Gastroesophageal sphincter (tissue), 3 donors: ENCODE data around the gene SKOR1.

ENCODE experiments used
- EP300 ChIP-seq: sonication (generic); formaldehyde crosslinking; IDR thresholded peaks from one replicate; pipeline ENCODE4 v1.6.1; 2017; ENCODE audit warnings: antibody characterized with exemption, mild to moderate bottlenecking
- POLR2A ChIP-seq, 2 donors: fragments of 450-650 bp; IDR thresholded peaks; one replicate each; pipeline ENCODE4 v1.6.1; 2017; ENCODE audit warnings: antibody characterized with exemption in 2 of 2, mild to moderate bottlenecking in 2 of 2, moderate library complexity in 1 of 2
- TF ChIP-seq, protein P1 (sequence below), 4 experiments: fragments of 200-600 bp in 2 of 4; fragments of 450-650 bp in 2 of 4; sonication (generic) in 1 of 4; IDR thresholded peaks; one replicate each; pipeline ENCODE4 v1.5.1; 2017 to 2019; ENCODE audit warnings: antibody characterized with exemption in 4 of 4, mild to moderate bottlenecking in 2 of 4, moderate library complexity in 2 of 4

DNA sequence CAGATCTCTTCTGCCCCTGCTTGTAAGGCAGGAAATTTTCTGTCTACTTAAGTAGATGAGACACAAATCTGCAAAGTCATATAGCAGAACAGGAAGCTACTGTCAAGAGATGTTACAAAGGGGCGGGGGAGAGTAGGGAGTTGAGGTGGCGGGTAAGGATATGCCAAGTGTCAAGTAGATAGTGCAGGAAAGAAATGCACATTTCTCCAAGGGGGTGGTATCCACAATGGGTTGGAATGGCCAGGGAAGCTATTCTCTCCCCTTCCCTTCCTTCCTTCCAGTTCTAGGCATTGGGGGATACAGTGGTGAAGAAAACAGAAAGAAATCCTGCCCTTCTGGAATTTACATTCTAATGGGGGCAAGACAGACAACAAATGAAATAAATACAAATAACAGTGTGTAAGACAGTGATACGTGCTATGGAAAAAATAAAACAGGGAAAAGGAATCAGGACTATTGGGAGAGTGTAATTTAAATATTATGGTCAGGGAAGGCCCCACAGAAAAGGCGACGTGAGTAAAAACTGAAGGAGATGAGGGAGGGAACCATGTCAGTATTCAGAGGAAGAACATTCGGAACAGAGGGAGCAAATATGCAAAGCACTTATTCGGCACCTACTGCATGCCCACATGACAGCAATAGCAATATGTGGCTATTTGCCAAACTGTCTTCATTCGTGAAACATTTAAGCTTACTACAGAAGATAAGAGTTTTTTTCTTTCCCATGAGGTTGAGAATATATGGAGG is 57.4 kb downstream of the SKOR1 start:
- TF ChIP-seq EP300: no peak
- no peak for TF ChIP-seq POLR2A (IDR thresholded peaks at IDR 0.05)
- TF ChIP-seq, protein P1, sequence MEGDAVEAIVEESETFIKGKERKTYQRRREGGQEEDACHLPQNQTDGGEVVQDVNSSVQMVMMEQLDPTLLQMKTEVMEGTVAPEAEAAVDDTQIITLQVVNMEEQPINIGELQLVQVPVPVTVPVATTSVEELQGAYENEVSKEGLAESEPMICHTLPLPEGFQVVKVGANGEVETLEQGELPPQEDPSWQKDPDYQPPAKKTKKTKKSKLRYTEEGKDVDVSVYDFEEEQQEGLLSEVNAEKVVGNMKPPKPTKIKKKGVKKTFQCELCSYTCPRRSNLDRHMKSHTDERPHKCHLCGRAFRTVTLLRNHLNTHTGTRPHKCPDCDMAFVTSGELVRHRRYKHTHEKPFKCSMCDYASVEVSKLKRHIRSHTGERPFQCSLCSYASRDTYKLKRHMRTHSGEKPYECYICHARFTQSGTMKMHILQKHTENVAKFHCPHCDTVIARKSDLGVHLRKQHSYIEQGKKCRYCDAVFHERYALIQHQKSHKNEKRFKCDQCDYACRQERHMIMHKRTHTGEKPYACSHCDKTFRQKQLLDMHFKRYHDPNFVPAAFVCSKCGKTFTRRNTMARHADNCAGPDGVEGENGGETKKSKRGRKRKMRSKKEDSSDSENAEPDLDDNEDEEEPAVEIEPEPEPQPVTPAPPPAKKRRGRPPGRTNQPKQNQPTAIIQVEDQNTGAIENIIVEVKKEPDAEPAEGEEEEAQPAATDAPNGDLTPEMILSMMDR (IDR thresholded peaks at IDR 0.05): no peak
